HEK293 (cell line): Measurements from ENCODE around the gene ISG15.
A peak's percentile ranks its signal among the peaks of the same experiment; 100 is the strongest.
"Not testable (repeated sequence)": the region's sequence is repeated elsewhere in the genome, so short reads cannot be mapped to it uniquely, and the experiment has no call there.

Source experiments
- CTCF ChIP-seq: fragments of 450-650 bp; formaldehyde crosslinking; IDR thresholded peaks from 2 replicates; pipeline ENCODE4 v1.5.1; 2016; ENCODE audit warnings: missing biosample characterization, missing genetic modification characterization
- PRDM10 ChIP-seq: fragments of 450-650 bp; formaldehyde crosslinking; IDR thresholded peaks from 2 replicates; pipeline ENCODE4 v1.5.1; 2016; ENCODE audit warnings: missing biosample characterization, missing genetic modification characterization
- REST ChIP-seq: fragments of 450-650 bp; formaldehyde crosslinking; IDR thresholded peaks from 2 replicates; pipeline ENCODE4 v1.5.1; 2016; ENCODE audit warnings: missing biosample characterization, missing genetic modification characterization
- YY1 ChIP-seq: fragments of 450-650 bp; formaldehyde crosslinking; IDR thresholded peaks from 2 replicates; pipeline ENCODE4 v1.5.1; 2018; ENCODE audit warnings: missing biosample characterization, missing genetic modification characterization
- ZNF280D ChIP-seq: fragments of 450-650 bp; formaldehyde crosslinking; IDR thresholded peaks from 2 replicates; pipeline ENCODE4 v1.5.1; 2016; ENCODE audit warnings: missing biosample characterization, missing genetic modification characterization
- ZNF423 ChIP-seq: fragments of 450-650 bp; formaldehyde crosslinking; IDR thresholded peaks from 2 replicates; pipeline ENCODE4 v1.5.1; 2016; ENCODE audit warnings: missing biosample characterization, missing genetic modification characterization
- ZNF623 ChIP-seq: fragments of 450-650 bp; formaldehyde crosslinking; IDR thresholded peaks from 2 replicates; pipeline ENCODE4 v1.5.1; 2016; ENCODE audit warnings: missing biosample characterization, missing genetic modification characterization
- ZNF677 ChIP-seq: fragments of 450-650 bp; IDR thresholded peaks from 2 replicates; pipeline ENCODE4 v1.5.0; 2018; ENCODE audit warnings: missing biosample characterization, mild to moderate bottlenecking, missing genetic modification characterization, moderate library complexity
- ZNF704 ChIP-seq: fragments of 450-650 bp; formaldehyde crosslinking; IDR thresholded peaks from 2 replicates; pipeline ENCODE4 v1.5.1; 2016; ENCODE audit warnings: missing biosample characterization, missing genetic modification characterization
- ZNF76 ChIP-seq: fragments of 450-650 bp; formaldehyde crosslinking; IDR thresholded peaks from 2 replicates; pipeline ENCODE4; 2016; ENCODE audit warnings: low read depth, missing biosample characterization, missing genetic modification characterization, borderline replicate concordance
- ZNF830 ChIP-seq: fragments of 450-650 bp; IDR thresholded peaks from 2 replicates; pipeline ENCODE4 v1.5.0; 2018; ENCODE audit warnings: missing biosample characterization, missing genetic modification characterization, low read depth, mild to moderate bottlenecking, moderate library complexity
- ZSCAN30 ChIP-seq: fragments of 450-650 bp; IDR thresholded peaks from 2 replicates; pipeline ENCODE4 v1.5.1; 2018; ENCODE audit warnings: missing biosample characterization, mild to moderate bottlenecking, missing genetic modification characterization, moderate library complexity
- ZSCAN4 ChIP-seq: fragments of 450-650 bp; formaldehyde crosslinking; IDR thresholded peaks from 2 replicates; pipeline ENCODE4 v1.5.1; 2017; ENCODE audit warnings: missing biosample characterization, missing genetic modification characterization

GRCh38 chr1:1030867-1031658 is 17.8 kb downstream of the ISG15 start:
- not testable (repeated sequence) for TF ChIP-seq REST; CTCF (tag by site-specific recombination); ZNF830 (tag by site-specific recombination); YY1; ZNF677; ZNF704 (tag by site-specific recombination); ZNF280D (tag by site-specific recombination); ZNF423 (tag by site-specific recombination); ZNF623; ZNF76; PRDM10 (tag by site-specific recombination); ZSCAN30 (tag by site-specific recombination)
- peak; percentile 94 for TF ChIP-seq ZSCAN4 (tag by site-specific recombination)
